Spleen (tissue), 11 donors: ENCODE measurements around the gene PLP1. TPM values are rescaled to one million over a fixed set of nuclear protein-coding genes. Genes with fewer than 3 reads are reported as not detected.
A peak's percentile ranks its signal among the peaks of the same experiment; 100 is the strongest.

ENCODE experiments used
- DNase-seq: peaks from one replicate; pipeline ENCODE4 v3.0.0-alpha.2; 2020
- H3K27ac ChIP-seq, 8 donors: fragments of 200-600 bp; sonication (generic) in 7 of 8; 1 replicate in 4 of 8; 2 replicates in 4 of 8; pipeline versions ENCODE4 v1.5.0 to v1.8.0; 2016 to 2021; ENCODE audit warnings: inconsistent platforms in 4 of 8, mild to moderate bottlenecking in 4 of 8, moderate library complexity in 1 of 8
- H3K27me3 ChIP-seq, 7 donors: fragments of 200-600 bp; sonication (generic) in 6 of 7; replicated peaks in 1 of 7; 1 replicate in 4 of 7; 2 replicates in 3 of 7; pipeline versions ENCODE4 v1.5.0 to v1.8.0; 2016 to 2021; ENCODE audit warnings: inconsistent platforms in 3 of 7, mild to moderate bottlenecking in 1 of 7
- H3K36me3 ChIP-seq, 6 donors: fragments of 200-600 bp; sonication (generic) in 5 of 6; 1 replicate in 4 of 6; 2 replicates in 2 of 6; pipeline versions ENCODE4 v1.5.0 to v1.8.0; 2016 to 2021; ENCODE audit warnings: inconsistent platforms in 2 of 6
- H3K4me1 ChIP-seq, 6 donors: fragments of 200-600 bp; sonication (generic) in 5 of 6; 1 replicate in 3 of 6; 2 replicates in 3 of 6; pipeline versions ENCODE4 v1.5.0 to v1.8.0; 2016 to 2021; ENCODE audit warnings: inconsistent platforms in 3 of 6
- H3K4me3 ChIP-seq, 8 donors: fragments of 200-600 bp; sonication (generic) in 7 of 8; 1 replicate in 4 of 8; 2 replicates in 4 of 8; pipeline versions ENCODE4 v1.5.0 to v1.8.0; 2016 to 2021; ENCODE audit warnings: inconsistent platforms in 4 of 8, mild to moderate bottlenecking in 4 of 8, moderate library complexity in 2 of 8
- H3K9me3 ChIP-seq, 8 donors: fragments of 200-600 bp; sonication (generic) in 7 of 8; 1 replicate in 4 of 8; 2 replicates in 4 of 8; pipeline versions ENCODE4 v1.5.0 to v1.8.0; 2016 to 2021; ENCODE audit warnings: inconsistent platforms in 4 of 8
- CTCF ChIP-seq, 11 experiments: fragments of 200-600 bp in 7 of 11; fragments of 450-650 bp in 4 of 11; sonication (generic) in 4 of 11; IDR thresholded peaks in 8 of 11; conservative IDR thresholded peaks in 3 of 11; 1 replicate in 7 of 11; 2 replicates in 4 of 11; pipeline versions ENCODE4 v1.4.0 to v1.8.0; 2016 to 2021; ENCODE audit warnings: antibody characterized with exemption in 11 of 11, inconsistent platforms in 4 of 11, mild to moderate bottlenecking in 1 of 11
- POLR2A ChIP-seq, 3 donors: fragments of 450-650 bp; IDR thresholded peaks; one replicate each; pipeline ENCODE4 v1.5.1; 2017; ENCODE audit warnings: antibody characterized with exemption in 3 of 3, mild to moderate bottlenecking in 1 of 3
- POLR2AphosphoS5 ChIP-seq, 3 donors: sonication (generic); formaldehyde crosslinking; IDR thresholded peaks; one replicate each; pipeline ENCODE4 v1.5.1; 2017; ENCODE audit warnings: antibody characterized with exemption in 3 of 3
- WGBS, 5 donors: extraction: QIAGEN DNeasy Blood & Tissue Kit in 3 of 5; methylation state at CpG; one replicate each; pipeline versions ENCODE4 v1.1.5 to v1.1.7; 2013 to 2018; 5-methylcytosine and 5-hydroxymethylcytosine counted together
- intact Hi-C: fragments of 100-400 bp; cut with DNase I; formaldehyde crosslinking; loops from one replicate; pipeline ENCODE4 v1.15.0; 2023; ENCODE audit warnings: low total_unique reads
- polyA plus RNA-seq, 3 donors: library from polyadenylated mRNA; stranded (reverse); fragments of 200-250 nt; gene quantifications; one replicate each; pipeline ENCODE4 v1.2.1, GENCODE V29; 2013
- total RNA-seq, 7 donors: library from RNA; depleted of rRNA in 3 of 7; stranded (reverse); fragments of >200 nt in 3 of 7; fragmentation: NEBNext Ultra II Directional in 4 of 7; extraction: Animal tissue kit (Norgen Biotek cat#: 25700) in 4 of 7; gene quantifications; one replicate each; pipeline versions ENCODE4 v1.1.0 to v1.2.1, GENCODE V29; 2016 to 2021
- donor health status: healthy with polysubstance abuse.
- donor health status: DM: no; HTN: no; CAD: no; lungs with moderate emphysema.
- donor health status: DM: no; HTN: no; CAD: no.
- donor health status: Bipolar disorder and iron deficiency.
- donor health status: healthy.
- donor health status: DM: no; HTN: no; CAD: no.
- donor health status: DM: yes; HTN: yes; CAD: no.

Gene PLP1
- total and polyA plus RNA-seq, 10 donors: 0.17 to 20.6 (median 0.39) TPM; not detected in 5

- H3K9me3 ChIP-seq: no peaks in the 10 kb centered on the region
- peak; percentile 87 for DNase-seq
- intact Hi-C loops: no loop called here
- peaks cover 0 to 34% (median 0%) of the 10 kb centered on the region in 7 donors for H3K27me3 ChIP-seq
- no peak within 1 kb of the TSS for H3K27ac ChIP-seq
- H3K36me3 ChIP-seq: no peaks in the 10 kb centered on the region
- TF ChIP-seq POLR2AphosphoS5 (IDR thresholded peaks at IDR 0.05) (peak in 1 of 3 donors; percentile 19), POLR2A (IDR thresholded peaks at IDR 0.05) (no peak)
- peaks cover 0 to 8% (median 0%) of the 10 kb centered on the region in 6 donors for H3K4me1 ChIP-seq
- 1 to 22% (median 1%) methylated on average over 18 to 54 of the region's 54 CpGs for WGBS, 5 donors
- peak within 1 kb of the TSS; percentile 37 to 79 (median 48) for H3K4me3 ChIP-seq
These were observed 55.3 kb downstream of the PLP1 start, which contains the start of gene RAB9B for GRCh38 chrX:103831803-103832544. Gene RAB9B, minus strand, starts transcription at chrX:103832257. Its CDS starts 6,473 bp downstream, at chrX:103825784.

DNA sequence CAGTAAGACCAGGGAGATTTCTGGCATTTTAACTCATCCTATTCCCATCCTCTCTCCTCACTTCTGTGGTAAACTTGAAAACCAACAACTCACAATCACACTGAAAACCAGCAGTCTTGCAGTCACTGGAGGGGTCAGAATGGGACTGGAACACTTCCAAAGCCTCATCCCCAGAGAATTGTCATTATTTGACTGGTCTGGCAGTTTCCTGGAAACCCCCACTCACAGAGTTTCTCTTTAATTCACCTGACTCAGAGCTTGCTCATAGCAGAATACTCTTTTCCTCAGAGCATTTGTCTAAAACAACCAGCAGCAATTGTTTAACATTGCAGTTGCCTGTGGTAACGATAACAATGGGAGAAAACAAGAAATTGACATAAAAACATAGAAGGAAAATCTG is 62.8 kb downstream of the PLP1 start:
- Histone ChIP-seq H3K4me3 (no peak overlapping the region), H3K36me3 (no peaks in the 10 kb centered on the region), H3K27me3 (peaks cover 0 to 16% (median 0%) of the 10 kb centered on the region in 7 donors), H3K4me1 (no peaks in the 10 kb centered on the region), H3K9me3 (no peaks in the 10 kb centered on the region), H3K27ac (no peak overlapping the region)
- no peak for DNase-seq
- 53 to 91% (median 75%) methylated on average over 1 of the region's 1 CpG for WGBS, 5 donors
- intact Hi-C loops: no loop called here
- TF ChIP-seq CTCF (IDR thresholded peaks at IDR 0.05 in 8 of 11, conservative IDR thresholded peaks at IDR 0.05 in 3 of 11) (no peak), POLR2AphosphoS5 (IDR thresholded peaks at IDR 0.05) (no peak), POLR2A (IDR thresholded peaks at IDR 0.05) (no peak)

Other genes with a start within 250 kb of the PLP1 start
- 10 to 100 TPM; 38.5 to 76.0 (median 63.1) TPM for gene TCEAL4, start 191.3 kb upstream of the PLP1 start, total RNA-seq
- gene TCEAL4, start 191.3 kb upstream of the PLP1 start, polyA plus RNA-seq: 100 to 1,000 TPM in 2 of 3 donors, 10 to 100 TPM in 1; 96.4 to 157 (median 104) TPM
- gene TCEAL3, start 168.9 kb upstream of the PLP1 start, total RNA-seq: 10 to 100 TPM; 16.1 to 30.0 (median 26.2) TPM
- 10 to 100 TPM; 20.7 to 36.4 (median 21.1) TPM for gene TCEAL3, start 168.9 kb upstream of the PLP1 start, polyA plus RNA-seq
- gene TCEAL1, start 147.9 kb upstream of the PLP1 start, total RNA-seq: 10 to 100 TPM; 14.8 to 71.5 (median 30.5) TPM
- 10 to 100 TPM; 27.9 to 44.1 (median 29.1) TPM for gene TCEAL1, start 147.9 kb upstream of the PLP1 start, polyA plus RNA-seq
- 100 to 1,000 TPM; 136 to 222 (median 168) TPM for gene MORF4L2, start 90.1 kb upstream of the PLP1 start, total RNA-seq
- gene MORF4L2, start 90.1 kb upstream of the PLP1 start, polyA plus RNA-seq: 100 to 1,000 TPM in 2 of 3 donors, 10 to 100 TPM in 1; 86.8 to 148 (median 107) TPM
- gene TMEM31, start 65.9 kb upstream of the PLP1 start, total RNA-seq: not detected
- under 1 TPM in 2 of 3 donors, not detected in 1; 0.14 to 0.22 TPM for gene TMEM31, start 65.9 kb upstream of the PLP1 start, polyA plus RNA-seq
- 1 to 10 TPM in 1 of 7 donors, under 1 TPM in 6; 0.43 to 1.0 (median 0.92) TPM for gene RAB9B, start 55.4 kb downstream of the PLP1 start, total RNA-seq
- gene RAB9B, start 55.4 kb downstream of the PLP1 start, polyA plus RNA-seq: under 1 TPM; 0.46 to 0.51 (median 0.47) TPM
- gene TMSB15B, start 185.8 kb downstream of the PLP1 start, total RNA-seq: 1 to 10 TPM; 2.0 to 5.4 (median 3.2) TPM
- 1 to 10 TPM; 5.0 to 8.6 (median 7.5) TPM for gene TMSB15B, start 185.8 kb downstream of the PLP1 start, polyA plus RNA-seq
- gene H2BW1, start 236.9 kb downstream of the PLP1 start, total RNA-seq: not detected
- gene H2BW1, start 236.9 kb downstream of the PLP1 start, polyA plus RNA-seq: not detected